ENCODE data around the gene AKAP8.

DNA sequence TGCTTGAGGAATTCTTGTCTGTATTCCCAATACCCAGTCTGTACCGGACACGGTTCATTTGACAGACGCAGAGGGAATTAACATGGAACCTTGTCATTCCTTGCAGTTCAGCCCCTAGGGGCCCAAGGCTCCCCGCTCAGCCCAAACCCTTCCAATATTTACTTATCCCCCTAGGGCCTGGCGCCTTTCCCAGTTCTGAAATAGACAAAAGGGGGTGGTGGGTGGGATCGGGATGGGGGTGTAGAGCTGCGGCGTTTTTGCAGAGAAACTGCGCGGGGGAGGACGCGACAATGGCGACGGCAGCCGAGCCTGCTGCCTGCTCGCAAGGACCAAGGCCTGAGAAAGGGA lies 38.6 kb upstream of the AKAP8 start:
- TF ChIP-seq CTCF (IDR thresholded peaks at IDR 0.05) (no peak), ZFX (IDR thresholded peaks at IDR 0.05; ENCODE audit: borderline replicate concordance) (no peak)

Data from 22Rv1 (cell line).